Nephron (organoid): Measurements from ENCODE around the gene POC1A.

Experiments
- H3K27ac Mint-ChIP-seq, 3 experiments: 2 replicates each; pipeline ENCODE4 v1.8.0; 2020; ENCODE audit warnings: mixed read lengths in 3 of 3, mild to moderate bottlenecking in 2 of 3, moderate library complexity in 1 of 3
- H3K27me3 Mint-ChIP-seq: 2 replicates; pipeline ENCODE4 v1.8.0; 2021; ENCODE audit warnings: low read depth, mild to moderate bottlenecking, moderate library complexity, mixed read lengths
- H3K36me3 Mint-ChIP-seq: 2 replicates; pipeline ENCODE4 v1.8.0; 2020; ENCODE audit warnings: low read depth, mixed read lengths
- H3K4me1 Mint-ChIP-seq: 2 replicates; pipeline ENCODE4 v1.8.0; 2020; ENCODE audit warnings: mixed read lengths
- H3K4me3 Mint-ChIP-seq, 3 experiments: 2 replicates each; pipeline ENCODE4 v1.8.0; 2020; ENCODE audit warnings: mild to moderate bottlenecking in 3 of 3, mixed read lengths in 3 of 3, moderate library complexity in 2 of 3
- H3K9me3 Mint-ChIP-seq: 2 replicates; pipeline ENCODE4 v1.8.0; 2020; ENCODE audit warnings: mixed read lengths
- CTCF ChIP-seq, 3 experiments: fragments of 200-600 bp; sonication (generic); IDR thresholded peaks; one replicate each; pipeline ENCODE4 v1.5.0; 2021; ENCODE audit warnings: antibody characterized with exemption in 3 of 3; ENCODE audit not compliant: unreplicated experiment in 3 of 3

Gene POC1A

GRCh38 chr3:52092891-52093290 is 61.3 kb downstream of the POC1A start:
- Mint-ChIP-seq H3K9me3 (no peaks in the 10 kb centered on the region), H3K4me3 (no peak overlapping the region), H3K36me3 (peaks cover 4% of the 10 kb centered on the region), H3K4me1 (peaks cover 62% of the 10 kb centered on the region), H3K27ac (peak overlapping the region; percentile 48 to 85 (median 50)), H3K27me3 (peaks cover 5% of the 10 kb centered on the region)
- TF ChIP-seq CTCF (IDR thresholded peaks at IDR 0.05; ENCODE audit: unreplicated experiment in 3 of 3), result no peak

GRCh38 chr3:52092271-52092660 is 62.0 kb downstream of the POC1A start:
- Mint-ChIP-seq H3K27ac (peak overlapping the region in 1 of 3 experiments; percentile 99), H3K4me3 (no peak overlapping the region), H3K4me1 (peaks cover 68% of the 10 kb centered on the region), H3K27me3 (peaks cover 5% of the 10 kb centered on the region), H3K9me3 (no peaks in the 10 kb centered on the region), H3K36me3 (peaks cover 4% of the 10 kb centered on the region)
- no peak for TF ChIP-seq CTCF (IDR thresholded peaks at IDR 0.05; ENCODE audit: unreplicated experiment in 3 of 3)

GRCh38 chr3:52091586-52092270 is 62.5 kb downstream of the POC1A start:
- Mint-ChIP-seq H3K27ac (peak overlapping the region; percentile 94 to 99 (median 96)), H3K9me3 (no peaks in the 10 kb centered on the region), H3K36me3 (peaks cover 4% of the 10 kb centered on the region), H3K27me3 (peaks cover 5% of the 10 kb centered on the region), H3K4me1 (peaks cover 74% of the 10 kb centered on the region), H3K4me3 (peak overlapping the region in 1 of 3 experiments; percentile 23)
- TF ChIP-seq CTCF (IDR thresholded peaks at IDR 0.05; ENCODE audit: unreplicated experiment in 3 of 3), result no peak

GRCh38 chr3:52090933-52091468 is 63.2 kb downstream of the POC1A start:
- H3K4me1 Mint-ChIP-seq, result peaks cover 81% of the 10 kb centered on the region
- H3K27ac Mint-ChIP-seq, result peak overlapping the region; percentile 94 to 99 (median 96)
- H3K27me3 Mint-ChIP-seq, result peaks cover 5% of the 10 kb centered on the region
- no peak overlapping the region for H3K4me3 Mint-ChIP-seq
- H3K36me3 Mint-ChIP-seq, result peaks cover 4% of the 10 kb centered on the region
- TF ChIP-seq CTCF (IDR thresholded peaks at IDR 0.05; ENCODE audit: unreplicated experiment in 3 of 3), result peak in 1 of 3 experiments; percentile 12
- H3K9me3 Mint-ChIP-seq, result no peaks in the 10 kb centered on the region

GRCh38 chr3:52090131-52090932 is 63.9 kb downstream of the POC1A start:
- Mint-ChIP-seq H3K9me3 (no peaks in the 10 kb centered on the region), H3K27ac (peak overlapping the region; percentile 94 to 99 (median 96)), H3K36me3 (no peaks in the 10 kb centered on the region), H3K4me1 (peaks cover 87% of the 10 kb centered on the region), H3K27me3 (peaks cover 5% of the 10 kb centered on the region), H3K4me3 (peak overlapping the region in 1 of 3 experiments; percentile 54)
- TF ChIP-seq CTCF (IDR thresholded peaks at IDR 0.05; ENCODE audit: unreplicated experiment in 3 of 3), result no peak
